KOPT-K1 (cell line): ENCODE results near the gene HOXB1.
A peak's percentile ranks its signal among the peaks of the same experiment; 100 is the strongest.

Source experiments
- H3K27ac ChIP-seq: fragments of 200-600 bp; sonication (generic); 2 replicates; pipeline ENCODE4 v1.5.1; 2016; ENCODE audit warnings: antibody characterized with exemption, mild to moderate bottlenecking, low read depth, low read length; ENCODE audit not compliant: poor library complexity, severe bottlenecking
- H3K36me3 ChIP-seq: fragments of 200-600 bp; sonication (generic); 2 replicates; pipeline ENCODE4 v1.5.1; 2017; ENCODE audit warnings: antibody characterized with exemption, mild to moderate bottlenecking, low read length, moderate library complexity; ENCODE audit not compliant: insufficient read depth
- H3K9me3 ChIP-seq: fragments of 200-600 bp; sonication (generic); 2 replicates; pipeline ENCODE4 v1.5.1; 2017; ENCODE audit warnings: antibody characterized with exemption, low read length, mild to moderate bottlenecking; ENCODE audit not compliant: insufficient read depth, poor library complexity, severe bottlenecking

HOXB1 gene

GRCh38 chr17:48561884-48562810 is 31.3 kb upstream of the HOXB1 start:
- no peaks in the 10 kb centered on the region for H3K9me3 ChIP-seq
- no peaks in the 10 kb centered on the region for H3K36me3 ChIP-seq
- peak overlapping the region; percentile 43 for H3K27ac ChIP-seq

- no peaks in the 10 kb centered on the region for H3K36me3 ChIP-seq
- H3K9me3 ChIP-seq: no peaks in the 10 kb centered on the region
- no peak overlapping the region for H3K27ac ChIP-seq
Observed at GRCh38 chr17:48559840-48560817, 29.3 kb upstream of the HOXB1 start.

- H3K36me3 ChIP-seq: no peaks in the 10 kb centered on the region
- no peaks in the 10 kb centered on the region for H3K9me3 ChIP-seq
- H3K27ac ChIP-seq: no peak overlapping the region
Observed at GRCh38 chr17:48559122-48559839, 28.5 kb upstream of the HOXB1 start.

GRCh38 chr17:48558831-48559121 is 28.0 kb upstream of the HOXB1 start:
- Histone ChIP-seq H3K27ac (no peak overlapping the region), H3K36me3 (no peaks in the 10 kb centered on the region)

GRCh38 chr17:48558057-48558830 is 27.4 kb upstream of the HOXB1 start:
- H3K36me3 ChIP-seq: no peaks in the 10 kb centered on the region
- H3K9me3 ChIP-seq: no peaks in the 10 kb centered on the region
- no peak overlapping the region for H3K27ac ChIP-seq

More at GRCh38 chr17:48558831-48559121, 28.0 kb upstream of the HOXB1 start:
- H3K9me3 ChIP-seq: no peaks in the 10 kb centered on the region

GRCh38 chr17:48556576-48557401 is 26.0 kb upstream of the HOXB1 start:
- peaks cover 4% of the 10 kb centered on the region; the same call in 1 of the 2 replicates for H3K36me3 ChIP-seq
- H3K9me3 ChIP-seq: no peaks in the 10 kb centered on the region
- no peak overlapping the region for H3K27ac ChIP-seq

- peaks cover 7% of the 10 kb centered on the region; the same call in 1 of the 2 replicates for H3K36me3 ChIP-seq
- H3K27ac ChIP-seq: no peak overlapping the region
- H3K9me3 ChIP-seq: no peaks in the 10 kb centered on the region
Observed at GRCh38 chr17:48556229-48556575, 25.4 kb upstream of the HOXB1 start.

GRCh38 chr17:48555258-48556228 is 24.7 kb upstream of the HOXB1 start:
- no peaks in the 10 kb centered on the region for H3K9me3 ChIP-seq
- H3K36me3 ChIP-seq: peaks cover 9% of the 10 kb centered on the region; the same call in 1 of the 2 replicates
- no peak overlapping the region for H3K27ac ChIP-seq

- Histone ChIP-seq H3K36me3 (peaks cover 18% of the 10 kb centered on the region), H3K27ac (no peak overlapping the region), H3K9me3 (no peaks in the 10 kb centered on the region)
Observed at GRCh38 chr17:48554412-48555257, 23.8 kb upstream of the HOXB1 start.

- H3K27ac ChIP-seq: no peak overlapping the region
- H3K9me3 ChIP-seq: no peaks in the 10 kb centered on the region
- peaks cover 18% of the 10 kb centered on the region for H3K36me3 ChIP-seq
Observed at GRCh38 chr17:48553826-48554225, 23.0 kb upstream of the HOXB1 start.

- Histone ChIP-seq H3K36me3 (peaks cover 18% of the 10 kb centered on the region), H3K9me3 (no peaks in the 10 kb centered on the region), H3K27ac (no peak overlapping the region)
Observed at GRCh38 chr17:48553190-48553547, 22.4 kb upstream of the HOXB1 start.
